NCI-H748 treated with DMSO at 0.1 percent for 48 hours (cell line): ENCODE measurements around the gene ZNF420.

Source experiments
- DNase-seq: peaks from one replicate; lab custom pipeline; 2025; lab: John Stamatoyannopoulos, UW

Gene ZNF420

DNA sequence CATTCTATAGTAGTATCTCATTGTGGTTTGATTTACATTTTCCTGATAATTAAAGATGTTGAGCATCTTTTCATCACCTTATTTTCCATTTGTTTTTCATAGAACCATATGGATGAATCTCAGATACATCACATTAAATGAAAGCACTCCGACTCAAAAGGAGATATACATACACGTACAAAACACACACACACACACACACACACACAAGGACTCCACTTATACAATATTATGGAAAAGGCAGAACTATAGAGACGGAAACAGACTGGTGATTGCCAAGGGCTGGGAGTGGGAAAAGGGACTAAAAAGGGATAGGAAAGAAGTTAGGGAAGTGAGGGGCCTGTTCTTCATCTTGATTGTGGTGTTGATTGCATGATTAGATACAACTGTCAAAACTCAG lies 70.0 kb downstream of the ZNF420 start:
- DNase-seq = no peak

DNA sequence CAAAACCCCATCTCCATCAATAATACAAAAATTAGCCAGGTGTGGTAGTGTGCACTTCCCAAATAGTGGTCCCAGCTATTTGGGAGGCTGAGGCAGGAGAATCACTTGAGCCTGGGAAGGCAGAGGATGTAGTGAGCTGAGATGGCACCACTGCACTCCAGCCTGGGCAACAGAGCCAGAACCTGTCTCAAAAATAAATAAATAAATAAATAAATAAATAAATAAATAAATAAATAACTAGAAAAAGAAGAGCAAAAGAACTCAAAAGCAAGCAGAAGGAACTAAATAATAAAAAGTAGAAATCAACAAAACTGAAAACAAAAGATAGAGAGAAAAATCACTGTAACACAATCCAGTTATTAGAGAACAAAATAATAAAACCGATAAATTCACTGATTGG lies 81.9 kb downstream of the ZNF420 start:
- DNase-seq = no peak

DNA sequence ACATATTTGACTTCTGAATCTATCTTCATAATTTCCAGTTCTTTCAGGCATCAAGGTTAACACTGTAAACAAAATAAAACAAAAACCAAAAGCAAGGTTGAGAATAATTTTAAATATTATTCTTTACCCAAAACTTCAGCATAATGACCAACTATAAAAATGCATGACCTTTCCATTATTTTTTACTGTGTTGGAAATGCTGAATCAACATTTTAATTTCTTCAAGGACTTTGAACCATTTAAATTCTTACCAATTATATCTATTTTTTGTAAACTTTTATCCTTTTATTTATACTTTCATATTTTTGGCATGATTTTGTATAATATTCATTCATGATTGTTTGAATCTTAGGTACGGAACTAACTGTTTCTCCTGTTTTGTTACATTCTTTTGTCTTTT lies 87.4 kb downstream of the ZNF420 start:
- DNase-seq = no peak

DNA sequence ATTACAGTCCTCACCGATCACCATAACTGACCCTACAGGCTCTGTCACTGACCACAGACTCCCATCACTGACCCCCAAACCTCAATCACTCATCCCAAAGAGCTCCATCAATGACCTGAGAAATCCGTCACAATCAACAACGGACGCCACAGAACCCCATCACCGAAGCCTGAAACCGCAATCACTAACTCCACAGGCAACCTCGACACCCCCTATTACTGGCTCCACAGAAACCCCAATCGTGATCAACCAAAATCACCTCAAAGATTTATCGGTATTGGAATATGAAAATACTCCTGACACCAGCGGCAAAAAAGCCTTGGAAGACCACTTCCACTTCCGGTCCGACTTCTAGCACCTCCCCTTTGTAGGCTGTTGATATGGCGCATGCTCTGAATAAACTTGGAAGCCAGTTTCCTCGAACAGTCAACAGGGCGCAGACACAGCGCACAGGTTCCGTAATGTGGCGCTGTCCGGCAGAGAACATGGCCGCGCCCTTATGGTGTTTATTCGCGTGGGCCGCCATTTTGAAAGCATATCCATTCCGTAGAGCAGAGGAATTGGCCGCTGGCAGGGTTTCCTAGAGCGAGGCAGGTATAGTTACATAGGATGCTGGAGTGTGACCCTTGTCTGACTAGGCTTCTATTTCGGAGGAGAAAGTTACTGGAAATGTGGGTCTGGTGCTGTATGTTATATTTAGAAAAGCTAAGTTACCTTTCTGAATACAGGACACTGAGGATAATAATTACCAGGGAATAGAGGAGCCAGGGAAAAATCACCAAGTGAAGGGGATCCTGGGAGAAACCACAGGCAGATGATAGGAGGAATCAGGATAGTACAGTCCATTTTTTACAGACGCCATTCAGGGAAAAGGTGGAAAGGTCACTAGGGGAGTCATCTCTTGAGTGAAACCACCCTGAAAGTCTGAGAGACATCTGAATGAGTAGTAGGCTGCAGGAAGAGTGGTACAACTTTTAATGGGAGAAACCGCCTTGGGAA lies 94.4 kb downstream of the ZNF420 start, which contains the start of gene ZNF585A:
TSS of gene ZNF585A (minus strand) at position 328 of the 999 bp plus-strand sequence. CDS start 2,785 bp downstream, outside the sequence.
- peak; percentile 99 for DNase-seq
